HepG2 (cell line): Measurements from ENCODE around the gene IL2RA.

Experiments
- ATF3 ChIP-seq: sonication (generic); formaldehyde crosslinking; IDR thresholded peaks from 2 replicates; pipeline ENCODE4 v1.4.0; 2020; ENCODE audit warnings: missing genetic modification reagents
- CTCF ChIP-seq: sonication (generic); formaldehyde crosslinking; IDR thresholded peaks from 2 replicates; pipeline ENCODE4 v1.5.0; 2020; ENCODE audit warnings: mild to moderate bottlenecking, missing genetic modification reagents, moderate library complexity
- FOSL2 ChIP-seq: sonication (generic); formaldehyde crosslinking; IDR thresholded peaks from 2 replicates; pipeline ENCODE4 v1.4.0; 2020; ENCODE audit warnings: missing genetic modification reagents
- POLR2AphosphoS5 ChIP-seq: IDR thresholded peaks from 2 replicates; pipeline ENCODE4 v1.6.1; 2012; ENCODE audit warnings: low read depth, low read length
- RFX3 ChIP-seq: IDR thresholded peaks from 2 replicates; pipeline ENCODE4 v1.6.1; 2016; ENCODE audit warnings: missing biosample characterization, missing genetic modification reagents
- SOX5 ChIP-seq: IDR thresholded peaks from 2 replicates; pipeline ENCODE4 v1.6.1; 2016; ENCODE audit warnings: borderline replicate concordance
- TCF7L2 ChIP-seq: IDR thresholded peaks from 2 replicates; pipeline ENCODE4 v1.6.1; 2011; ENCODE audit warnings: mild to moderate bottlenecking, low read depth, low read length, moderate library complexity

- TF ChIP-seq SOX5 (CRISPR knock-in tag): no peak
- TF ChIP-seq TCF7L2: no peak
- no peak for TF ChIP-seq RFX3 (CRISPR knock-in tag)
- TF ChIP-seq CTCF: no peak
- no peak for TF ChIP-seq ATF3
- TF ChIP-seq POLR2AphosphoS5: no peak
- TF ChIP-seq FOSL2 (CRISPR knock-in tag): no peak
Observed at GRCh38 chr10:6091630-6092029, 29.5 kb upstream of the IL2RA start.
